NB4 (cell line): Measurements from ENCODE around the gene COX4I1.

ENCODE experiments used
- POLR2A ChIP-seq: IDR thresholded peaks from 2 replicates; pipeline ENCODE4 v1.6.1; 2011; ENCODE audit warnings: mild to moderate bottlenecking; ENCODE audit not compliant: insufficient read length; ENCODE audit errors: extremely low read depth
- TF ChIP-seq, protein P1 (sequence below): IDR thresholded peaks from one replicate; pipeline ENCODE4 v1.5.1; 2012; ENCODE audit warnings: low read depth, low read length
- TF ChIP-seq, protein P2 (sequence below): IDR thresholded peaks from 2 replicates; pipeline ENCODE4 v1.6.1; 2011; ENCODE audit warnings: low read depth, low read length

DNA sequence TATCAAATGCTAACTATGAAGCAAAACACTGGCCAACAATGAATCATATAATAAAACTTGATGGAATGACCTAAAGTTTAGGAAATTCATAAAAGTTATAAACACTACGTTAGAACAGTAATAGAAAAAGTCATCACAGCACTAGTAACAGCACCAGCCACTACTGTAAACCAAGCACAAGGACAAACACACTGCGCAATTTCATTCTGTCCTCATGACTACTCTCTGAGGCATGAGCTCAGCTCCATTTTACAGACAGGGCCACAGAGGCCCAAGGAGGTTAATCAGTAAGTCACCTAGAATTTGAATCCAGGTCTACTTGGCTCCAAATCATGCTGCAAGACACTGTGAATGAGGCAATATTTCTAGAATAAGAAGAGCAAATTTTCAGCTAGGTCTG is 13.6 kb upstream of the COX4I1 start:
- TF ChIP-seq, protein P1, sequence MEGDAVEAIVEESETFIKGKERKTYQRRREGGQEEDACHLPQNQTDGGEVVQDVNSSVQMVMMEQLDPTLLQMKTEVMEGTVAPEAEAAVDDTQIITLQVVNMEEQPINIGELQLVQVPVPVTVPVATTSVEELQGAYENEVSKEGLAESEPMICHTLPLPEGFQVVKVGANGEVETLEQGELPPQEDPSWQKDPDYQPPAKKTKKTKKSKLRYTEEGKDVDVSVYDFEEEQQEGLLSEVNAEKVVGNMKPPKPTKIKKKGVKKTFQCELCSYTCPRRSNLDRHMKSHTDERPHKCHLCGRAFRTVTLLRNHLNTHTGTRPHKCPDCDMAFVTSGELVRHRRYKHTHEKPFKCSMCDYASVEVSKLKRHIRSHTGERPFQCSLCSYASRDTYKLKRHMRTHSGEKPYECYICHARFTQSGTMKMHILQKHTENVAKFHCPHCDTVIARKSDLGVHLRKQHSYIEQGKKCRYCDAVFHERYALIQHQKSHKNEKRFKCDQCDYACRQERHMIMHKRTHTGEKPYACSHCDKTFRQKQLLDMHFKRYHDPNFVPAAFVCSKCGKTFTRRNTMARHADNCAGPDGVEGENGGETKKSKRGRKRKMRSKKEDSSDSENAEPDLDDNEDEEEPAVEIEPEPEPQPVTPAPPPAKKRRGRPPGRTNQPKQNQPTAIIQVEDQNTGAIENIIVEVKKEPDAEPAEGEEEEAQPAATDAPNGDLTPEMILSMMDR, result no peak
- TF ChIP-seq, protein P2, sequence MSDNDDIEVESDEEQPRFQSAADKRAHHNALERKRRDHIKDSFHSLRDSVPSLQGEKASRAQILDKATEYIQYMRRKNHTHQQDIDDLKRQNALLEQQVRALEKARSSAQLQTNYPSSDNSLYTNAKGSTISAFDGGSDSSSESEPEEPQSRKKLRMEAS, result no peak
- no peak for TF ChIP-seq POLR2A
